ENCODE measurements around the gene NDUFAF2.

NDUFAF2 gene

GRCh38 chr5:61114441-61114840 is 169.4 kb downstream of the NDUFAF2 start:
- no peak overlapping the region for H3K27ac ChIP-seq
- TF ChIP-seq ZFX (IDR thresholded peaks at IDR 0.05; ENCODE audit: borderline replicate concordance) = no peak
- no peak for TF ChIP-seq CTCF (IDR thresholded peaks at IDR 0.05)

GRCh38 chr5:61115968-61116367 is 171.0 kb downstream of the NDUFAF2 start:
- no peak overlapping the region for H3K27ac ChIP-seq
- TF ChIP-seq ZFX (IDR thresholded peaks at IDR 0.05; ENCODE audit: borderline replicate concordance) (no peak), CTCF (IDR thresholded peaks at IDR 0.05) (no peak)

GRCh38 chr5:61119066-61119465 is 174.1 kb downstream of the NDUFAF2 start:
- TF ChIP-seq CTCF (IDR thresholded peaks at IDR 0.05) (no peak), ZFX (IDR thresholded peaks at IDR 0.05; ENCODE audit: borderline replicate concordance) (no peak)
- H3K27ac ChIP-seq = no peak overlapping the region

GRCh38 chr5:61120534-61120933 is 175.5 kb downstream of the NDUFAF2 start:
- TF ChIP-seq CTCF (IDR thresholded peaks at IDR 0.05) = no peak
- no peak for TF ChIP-seq ZFX (IDR thresholded peaks at IDR 0.05; ENCODE audit: borderline replicate concordance)

GRCh38 chr5:61123145-61123544 is 178.1 kb downstream of the NDUFAF2 start:
- TF ChIP-seq CTCF (IDR thresholded peaks at IDR 0.05) (no peak), ZFX (IDR thresholded peaks at IDR 0.05; ENCODE audit: borderline replicate concordance) (no peak)
- peak overlapping the region; percentile 3; the same call in 1 of the 2 replicates for H3K27ac ChIP-seq

More at GRCh38 chr5:61120534-61120933, 175.5 kb downstream of the NDUFAF2 start:
- no peak overlapping the region for H3K27ac ChIP-seq

GRCh38 chr5:61130289-61130688 is 185.3 kb downstream of the NDUFAF2 start:
- no peak for TF ChIP-seq CTCF (IDR thresholded peaks at IDR 0.05)
- TF ChIP-seq ZFX (IDR thresholded peaks at IDR 0.05; ENCODE audit: borderline replicate concordance) = no peak
- H3K27ac ChIP-seq = no peak overlapping the region

GRCh38 chr5:61132559-61132958 is 187.6 kb downstream of the NDUFAF2 start:
- H3K27ac ChIP-seq = no peak overlapping the region
- TF ChIP-seq ZFX (IDR thresholded peaks at IDR 0.05; ENCODE audit: borderline replicate concordance) = no peak
- TF ChIP-seq CTCF (IDR thresholded peaks at IDR 0.05) = no peak

All from 22Rv1 (cell line).